ENCODE data around the gene WNT2B. TPM values are rescaled to one million over a fixed set of nuclear protein-coding genes. Genes with fewer than 3 reads are reported as not detected.
"Not testable (repeated sequence)": the region's sequence is repeated elsewhere in the genome, so short reads cannot be mapped to it uniquely, and the experiment has no call there.

The WNT2B gene
- total RNA-seq, 1 donor from 2014 or later: 18.5 TPM

DNA sequence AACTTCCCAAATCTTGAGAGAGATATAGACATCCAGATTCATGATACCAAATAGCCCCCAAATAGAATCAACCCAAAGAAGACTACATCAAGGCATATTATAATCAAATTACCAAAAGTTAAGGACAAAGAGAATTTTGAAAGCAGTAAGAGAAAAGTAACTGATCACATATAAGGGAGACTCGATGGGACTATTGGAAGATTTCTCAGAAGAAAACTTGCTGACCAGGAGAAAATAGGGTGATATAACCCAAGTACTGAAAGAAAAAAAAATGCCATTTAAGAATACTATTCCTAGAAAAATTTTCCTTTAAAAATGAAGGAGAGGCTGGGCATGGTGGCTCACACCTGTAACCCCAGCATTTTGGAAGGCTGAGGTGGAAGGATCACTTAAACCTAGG is 30.5 kb upstream of the WNT2B start:
- Mint-ChIP-seq H3K4me3 (ENCODE audit: unreplicated experiment) (no peak overlapping the region), H3K27me3 (ENCODE audit: low read depth, unreplicated experiment) (no peaks in the 10 kb centered on the region), H3K36me3 (ENCODE audit: low read depth, unreplicated experiment) (peaks cover 18% of the 10 kb centered on the region), H3K27ac (ENCODE audit: unreplicated experiment) (no peak overlapping the region), H3K4me1 (ENCODE audit: low read depth, unreplicated experiment) (no peaks in the 10 kb centered on the region), H3K9me3 (ENCODE audit: unreplicated experiment) (peaks cover 26% of the 10 kb centered on the region)
- no peaks in the 10 kb centered on the region for H4K20me1 ChIP-seq (ENCODE audit: insufficient read depth, low read length)
- H3K27ac ChIP-seq (ENCODE audit: low read depth, low read length): no peak overlapping the region
- no peaks in the 10 kb centered on the region for H3K36me3 ChIP-seq (ENCODE audit: insufficient read depth, low read length)
- H2AFZ ChIP-seq (ENCODE audit: low read depth, low read length): no peak overlapping the region
- DNase-seq (ENCODE audit: low read depth): no peak
- no peak for TF ChIP-seq EZH2 (IDR thresholded peaks at IDR 0.05; ENCODE audit: insufficient read depth, low read length)
- TF ChIP-seq, protein P1, sequence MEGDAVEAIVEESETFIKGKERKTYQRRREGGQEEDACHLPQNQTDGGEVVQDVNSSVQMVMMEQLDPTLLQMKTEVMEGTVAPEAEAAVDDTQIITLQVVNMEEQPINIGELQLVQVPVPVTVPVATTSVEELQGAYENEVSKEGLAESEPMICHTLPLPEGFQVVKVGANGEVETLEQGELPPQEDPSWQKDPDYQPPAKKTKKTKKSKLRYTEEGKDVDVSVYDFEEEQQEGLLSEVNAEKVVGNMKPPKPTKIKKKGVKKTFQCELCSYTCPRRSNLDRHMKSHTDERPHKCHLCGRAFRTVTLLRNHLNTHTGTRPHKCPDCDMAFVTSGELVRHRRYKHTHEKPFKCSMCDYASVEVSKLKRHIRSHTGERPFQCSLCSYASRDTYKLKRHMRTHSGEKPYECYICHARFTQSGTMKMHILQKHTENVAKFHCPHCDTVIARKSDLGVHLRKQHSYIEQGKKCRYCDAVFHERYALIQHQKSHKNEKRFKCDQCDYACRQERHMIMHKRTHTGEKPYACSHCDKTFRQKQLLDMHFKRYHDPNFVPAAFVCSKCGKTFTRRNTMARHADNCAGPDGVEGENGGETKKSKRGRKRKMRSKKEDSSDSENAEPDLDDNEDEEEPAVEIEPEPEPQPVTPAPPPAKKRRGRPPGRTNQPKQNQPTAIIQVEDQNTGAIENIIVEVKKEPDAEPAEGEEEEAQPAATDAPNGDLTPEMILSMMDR (IDR thresholded peaks at IDR 0.05; ENCODE audit: insufficient read depth, low read depth, low read length): no peak
- no peak overlapping the region for H3K9ac ChIP-seq (ENCODE audit: low read length)
- no peak overlapping the region for H3K4me2 ChIP-seq (ENCODE audit: low read length)
- peaks cover 7% of the 10 kb centered on the region for H3K9me3 ChIP-seq (ENCODE audit: insufficient read depth, low read depth, low read length)
- no peak overlapping the region for H3K4me3 ChIP-seq (ENCODE audit: insufficient read depth, low read depth, low read length)
- no peak for FAIRE-seq
- no peaks in the 10 kb centered on the region for H3K4me1 ChIP-seq (ENCODE audit: insufficient read depth, low read length)
- no peaks in the 10 kb centered on the region for H3K27me3 ChIP-seq (ENCODE audit: insufficient read depth, low read length)
- H3K79me2 ChIP-seq (ENCODE audit: insufficient read depth, low read length): no peaks in the 10 kb centered on the region

DNA sequence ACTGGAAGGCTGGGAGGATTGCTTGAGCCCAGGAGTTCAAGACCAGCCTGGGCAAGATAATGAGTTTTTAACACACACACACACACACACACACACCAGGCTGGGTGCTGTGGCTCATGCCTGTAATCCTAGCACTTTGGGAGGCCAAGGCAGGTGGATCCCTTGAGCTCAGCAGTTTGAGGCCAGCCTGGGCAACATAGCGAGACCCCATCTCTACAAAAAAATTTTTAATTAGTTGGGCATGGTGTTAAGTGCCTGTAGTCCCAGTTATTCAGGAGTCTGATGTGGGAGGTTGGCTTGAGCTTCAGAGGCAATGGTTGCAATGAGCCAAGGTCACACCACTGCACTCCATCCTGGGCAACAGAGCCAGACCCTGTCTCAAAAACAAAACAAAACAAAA is 22.7 kb upstream of the WNT2B start:
- H3K9ac ChIP-seq (ENCODE audit: low read length); H3K27me3 Mint-ChIP-seq (ENCODE audit: low read depth, unreplicated experiment); H3K27me3 ChIP-seq (ENCODE audit: insufficient read depth, low read length); H3K36me3 ChIP-seq (ENCODE audit: insufficient read depth, low read length); DNase-seq (ENCODE audit: low read depth); H3K79me2 ChIP-seq (ENCODE audit: insufficient read depth, low read length); H3K4me2 ChIP-seq (ENCODE audit: low read length); H3K9me3 Mint-ChIP-seq (ENCODE audit: unreplicated experiment); H3K27ac ChIP-seq (ENCODE audit: low read depth, low read length); H3K4me1 ChIP-seq (ENCODE audit: insufficient read depth, low read length); H3K4me3 ChIP-seq (ENCODE audit: insufficient read depth, low read depth, low read length); H3K4me3 Mint-ChIP-seq (ENCODE audit: unreplicated experiment); H4K20me1 ChIP-seq (ENCODE audit: insufficient read depth, low read length); H3K27ac Mint-ChIP-seq (ENCODE audit: unreplicated experiment); H3K9me3 ChIP-seq (ENCODE audit: insufficient read depth, low read depth, low read length); H3K36me3 Mint-ChIP-seq (ENCODE audit: low read depth, unreplicated experiment); H3K4me1 Mint-ChIP-seq (ENCODE audit: low read depth, unreplicated experiment); H2AFZ ChIP-seq (ENCODE audit: low read depth, low read length); FAIRE-seq: not testable (repeated sequence)

DNA sequence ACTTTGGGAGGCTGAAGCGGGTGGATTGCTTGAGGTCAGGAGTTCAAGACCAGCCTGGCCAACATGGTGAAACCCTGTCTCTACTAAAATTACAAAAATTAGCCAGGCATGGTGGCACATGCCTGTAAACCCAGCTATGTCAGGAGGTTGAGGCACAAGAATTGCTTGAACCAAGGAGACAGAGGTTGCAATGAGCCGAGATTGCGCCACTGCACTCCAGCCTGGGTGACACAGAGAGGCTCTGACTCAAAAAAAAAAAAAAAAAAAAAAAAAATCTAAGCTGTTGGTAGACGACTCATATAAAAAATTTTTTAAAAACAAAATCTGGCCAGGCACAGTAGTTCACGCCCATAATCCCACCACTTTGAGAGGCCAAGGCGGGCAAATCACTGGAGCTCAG is 21.1 kb upstream of the WNT2B start:
- H2AFZ ChIP-seq (ENCODE audit: low read depth, low read length); H3K36me3 Mint-ChIP-seq (ENCODE audit: low read depth, unreplicated experiment); H3K4me2 ChIP-seq (ENCODE audit: low read length); H3K4me3 Mint-ChIP-seq (ENCODE audit: unreplicated experiment); H3K9me3 ChIP-seq (ENCODE audit: insufficient read depth, low read depth, low read length); H3K36me3 ChIP-seq (ENCODE audit: insufficient read depth, low read length); H3K4me1 Mint-ChIP-seq (ENCODE audit: low read depth, unreplicated experiment); H4K20me1 ChIP-seq (ENCODE audit: insufficient read depth, low read length); H3K9ac ChIP-seq (ENCODE audit: low read length); DNase-seq (ENCODE audit: low read depth); H3K9me3 Mint-ChIP-seq (ENCODE audit: unreplicated experiment); H3K27ac Mint-ChIP-seq (ENCODE audit: unreplicated experiment); H3K27ac ChIP-seq (ENCODE audit: low read depth, low read length); H3K27me3 ChIP-seq (ENCODE audit: insufficient read depth, low read length); H3K4me3 ChIP-seq (ENCODE audit: insufficient read depth, low read depth, low read length); H3K4me1 ChIP-seq (ENCODE audit: insufficient read depth, low read length); H3K79me2 ChIP-seq (ENCODE audit: insufficient read depth, low read length); H3K27me3 Mint-ChIP-seq (ENCODE audit: low read depth, unreplicated experiment); FAIRE-seq: not testable (repeated sequence)

DNA sequence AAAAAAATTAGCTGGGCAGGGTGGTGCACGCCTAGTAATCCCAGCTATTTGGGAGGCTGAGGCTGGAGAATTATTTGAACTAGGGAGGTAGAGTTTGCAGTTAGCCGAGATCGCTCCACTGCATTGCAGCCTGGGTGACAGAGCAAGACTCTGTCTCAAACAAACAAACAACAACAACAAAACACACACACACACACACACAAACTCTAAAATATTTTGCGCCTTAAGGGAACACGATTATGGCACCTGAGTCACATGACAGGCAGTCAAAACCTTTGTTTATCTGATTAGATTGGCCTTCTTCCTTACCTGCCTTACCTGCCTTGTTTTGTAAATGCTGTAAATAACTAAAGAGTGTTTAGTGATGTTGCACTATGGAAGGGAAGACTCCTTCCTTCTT is 20.6 kb upstream of the WNT2B start:
- no peak for DNase-seq (ENCODE audit: low read depth)
- H3K4me1 ChIP-seq (ENCODE audit: insufficient read depth, low read length): no peaks in the 10 kb centered on the region
- H3K4me2 ChIP-seq (ENCODE audit: low read length): no peak overlapping the region
- Mint-ChIP-seq H3K27ac (ENCODE audit: unreplicated experiment) (no peak overlapping the region), H3K4me1 (ENCODE audit: low read depth, unreplicated experiment) (no peaks in the 10 kb centered on the region), H3K4me3 (ENCODE audit: unreplicated experiment) (no peak overlapping the region), H3K27me3 (ENCODE audit: low read depth, unreplicated experiment) (peaks cover 3% of the 10 kb centered on the region), H3K36me3 (ENCODE audit: low read depth, unreplicated experiment) (no peaks in the 10 kb centered on the region), H3K9me3 (ENCODE audit: unreplicated experiment) (no peaks in the 10 kb centered on the region)
- H3K36me3 ChIP-seq (ENCODE audit: insufficient read depth, low read length): no peaks in the 10 kb centered on the region
- TF ChIP-seq, protein P1 (IDR thresholded peaks at IDR 0.05; ENCODE audit: insufficient read depth, low read depth, low read length): no peak
- no peak for TF ChIP-seq EZH2 (IDR thresholded peaks at IDR 0.05; ENCODE audit: insufficient read depth, low read length)
- FAIRE-seq: no peak
- no peaks in the 10 kb centered on the region for H4K20me1 ChIP-seq (ENCODE audit: insufficient read depth, low read length)
- H3K27me3 ChIP-seq (ENCODE audit: insufficient read depth, low read length): no peaks in the 10 kb centered on the region
- H3K27ac ChIP-seq (ENCODE audit: low read depth, low read length): no peak overlapping the region
- H3K9me3 ChIP-seq (ENCODE audit: insufficient read depth, low read depth, low read length): no peaks in the 10 kb centered on the region
- H3K79me2 ChIP-seq (ENCODE audit: insufficient read depth, low read length): no peaks in the 10 kb centered on the region
- no peak overlapping the region for H3K9ac ChIP-seq (ENCODE audit: low read length)
- H3K4me3 ChIP-seq (ENCODE audit: insufficient read depth, low read depth, low read length): no peak overlapping the region
- no peak overlapping the region for H2AFZ ChIP-seq (ENCODE audit: low read depth, low read length)

Measured in astrocyte (in vitro differentiated cells and primary cell).